Psoas muscle (tissue), 8 donors: ENCODE measurements around the gene MGAT5B. TPM values are rescaled to one million over a fixed set of nuclear protein-coding genes. Genes with fewer than 3 reads are reported as not detected.

Experiments
- ATAC-seq, 4 donors: fragments of 200-7000 bp; cut with Tn5 transposase; one replicate each; pipeline ENCODE4 v1.9.1; 2020; ENCODE audit warnings: moderate library complexity in 3 of 4, mild to moderate bottlenecking in 2 of 4
- DNase-seq, 2 donors: peaks; one replicate each; pipeline ENCODE4 v3.0.0-alpha.2; 2020
- H3K27ac ChIP-seq: fragments of 200-600 bp; one replicate; pipeline ENCODE4 v1.8.0; 2022
- H3K27me3 ChIP-seq, 3 donors: fragments of 200-600 bp in 1 of 3; one replicate each; pipeline versions ENCODE4 v1.6.1 to v1.8.0; 2013 to 2022; ENCODE audit warnings: low read length in 2 of 3, mild to moderate bottlenecking in 2 of 3, moderate library complexity in 1 of 3; ENCODE audit not compliant: insufficient read depth in 3 of 3
- H3K36me3 ChIP-seq, 2 donors: fragments of 200-600 bp in 1 of 2; one replicate each; pipeline versions ENCODE4 v1.6.1 to v1.8.0; 2013 to 2022; ENCODE audit warnings: low read depth in 1 of 2, mild to moderate bottlenecking in 1 of 2, moderate library complexity in 1 of 2; ENCODE audit not compliant: insufficient read depth in 1 of 2
- H3K4me1 ChIP-seq: fragments of 200-600 bp; one replicate; pipeline ENCODE4 v1.8.0; 2022
- H3K4me3 ChIP-seq: fragments of 200-600 bp; one replicate; pipeline ENCODE4 v1.8.0; 2022; ENCODE audit warnings: mild to moderate bottlenecking
- H3K9me3 ChIP-seq: fragments of 200-600 bp; one replicate; pipeline ENCODE4 v1.8.0; 2022
- CTCF ChIP-seq: fragments of 200-600 bp; IDR thresholded peaks from one replicate; pipeline ENCODE4 v1.8.0; 2022; ENCODE audit warnings: antibody characterized with exemption
- WGBS, 3 donors: extraction: QIAGEN DNeasy Blood & Tissue Kit; methylation state at CpG; one replicate each; pipeline versions ENCODE4 v1.1.6 to v1.1.7; 2013; 5-methylcytosine and 5-hydroxymethylcytosine counted together
- intact Hi-C, 2 donors: fragments of 100-400 bp; cut with DNase I; formaldehyde crosslinking; loops; one replicate each; pipeline versions ENCODE4 v1.11.0 to v1.14.2; 2022
- polyA plus RNA-seq, 3 donors: library from polyadenylated mRNA; stranded (reverse); fragments of 200-250 nt; gene quantifications; one replicate each; pipeline ENCODE4 v1.2.3, GENCODE V29; 2013
- total RNA-seq, 4 donors: library from RNA; stranded (reverse); fragmentation: NEBNext Ultra II Directional in 2 of 4; extraction: Animal tissue kit (Norgen Biotek cat#: 25700) in 2 of 4; gene quantifications; one replicate each; pipeline versions ENCODE4 v1.2.1 to v1.2.4, GENCODE V29; 2021 to 2023
- donor health status: healthy with polysubstance abuse.
- donor health status: DM: no; HTN: no; CAD: no; lungs with moderate emphysema.
- donor health status: Bipolar disorder and iron deficiency.
- donor health status: healthy.
- donor health status: DM: yes; HTN: yes; CAD: no.
- donor health status: DM: no; HTN: no; CAD: no.
- donor health status: DM: no; HTN: no; CAD: no.
- donor health status: DM: yes; HTN: yes; CAD: no.

The MGAT5B gene
- total and polyA plus RNA-seq, 7 donors = 0.03 to 0.34 (median 0.05) TPM; not detected in 3

DNA sequence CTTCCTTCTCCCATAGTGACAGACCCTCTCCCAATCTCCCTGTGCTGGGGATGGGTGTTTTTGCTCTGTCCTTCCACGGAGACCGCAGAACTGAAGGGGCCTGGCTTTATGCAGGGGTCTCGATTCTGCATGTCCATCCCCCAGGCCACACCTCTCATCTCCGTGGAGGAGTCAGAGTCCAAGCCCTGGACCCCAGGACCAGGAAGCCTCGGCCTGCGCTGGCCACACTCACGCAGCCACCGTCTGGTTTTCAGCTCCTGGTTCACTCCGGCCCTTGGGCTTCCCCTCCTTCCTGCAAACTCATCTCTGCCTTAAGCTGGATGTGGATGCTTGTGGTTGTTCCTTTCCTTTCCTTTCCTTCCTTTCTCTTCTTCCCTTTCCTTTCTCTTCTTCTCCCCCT, 90.8 kb downstream of the MGAT5B start:
- DNase-seq (no peak), ATAC-seq (no peak)
- Histone ChIP-seq H3K9me3 (no peaks in the 10 kb centered on the region), H3K36me3 (no peaks in the 10 kb centered on the region), H3K27ac (no peak overlapping the region), H3K4me3 (no peak overlapping the region), H3K27me3 (peaks cover 0 to 7% (median 0%) of the 10 kb centered on the region in 3 donors), H3K4me1 (peaks cover 6% of the 10 kb centered on the region)
- TF ChIP-seq CTCF = no peak
- intact Hi-C loops = no loop called here
- 82 to 86% (median 84%) methylated on average over 9 of the region's 9 CpGs for WGBS, 3 donors

GRCh38 chr17:76961869-76962268, 93.7 kb downstream of the MGAT5B start:
- TF ChIP-seq CTCF = no peak
- no peak overlapping the region for H3K4me3 ChIP-seq
- ATAC-seq (no peak), DNase-seq (no peak)
- intact Hi-C loops = no loop called here
- no peak overlapping the region for H3K27ac ChIP-seq
- WGBS, 3 donors = 82 to 87% (median 84%) methylated on average over 13 of the region's 13 CpGs
- no peaks in the 10 kb centered on the region for H3K9me3 ChIP-seq
- H3K36me3 ChIP-seq = no peaks in the 10 kb centered on the region
- H3K27me3 ChIP-seq = peaks cover 0 to 6% (median 0%) of the 10 kb centered on the region in 3 donors
- H3K4me1 ChIP-seq = peaks cover 6% of the 10 kb centered on the region

GRCh38 chr17:76962858-76963257, 94.7 kb downstream of the MGAT5B start:
- 88 to 92% (median 92%) methylated on average over 1 of the region's 1 CpG for WGBS, 3 donors
- TF ChIP-seq CTCF = no peak
- Histone ChIP-seq H3K27me3 (peaks cover 0 to 13% (median 2%) of the 10 kb centered on the region in 3 donors), H3K4me3 (no peak overlapping the region), H3K4me1 (peaks cover 4% of the 10 kb centered on the region), H3K27ac (no peak overlapping the region), H3K36me3 (no peaks in the 10 kb centered on the region), H3K9me3 (no peaks in the 10 kb centered on the region)
- intact Hi-C loops = no loop called here
- DNase-seq = no peak
- no peak for ATAC-seq

GRCh38 chr17:76966016-76966415, 97.8 kb downstream of the MGAT5B start:
- H3K9me3 ChIP-seq = no peaks in the 10 kb centered on the region
- peaks cover 0 to 43% (median 11%) of the 10 kb centered on the region in 3 donors for H3K27me3 ChIP-seq
- intact Hi-C loops = no loop called here
- DNase-seq = no peak
- TF ChIP-seq CTCF = no peak
- H3K4me3 ChIP-seq = no peak overlapping the region
- peaks cover 7% of the 10 kb centered on the region for H3K4me1 ChIP-seq
- no peaks in the 10 kb centered on the region for H3K36me3 ChIP-seq
- WGBS, 3 donors = 89 to 90% (median 89%) methylated on average over 4 of the region's 4 CpGs
- no peak for ATAC-seq
- H3K27ac ChIP-seq = no peak overlapping the region

GRCh38 chr17:76966486-76967181, 98.4 kb downstream of the MGAT5B start:
- no peak for DNase-seq
- WGBS, 3 donors = 66 to 76% (median 67%) methylated on average over 8 to 9 of the region's 9 CpGs
- intact Hi-C loops = no loop called here
- Histone ChIP-seq H3K9me3 (no peaks in the 10 kb centered on the region), H3K4me1 (peaks cover 7% of the 10 kb centered on the region), H3K27ac (no peak overlapping the region), H3K27me3 (peaks cover 0 to 49% (median 11%) of the 10 kb centered on the region in 3 donors), H3K36me3 (no peaks in the 10 kb centered on the region), H3K4me3 (no peak overlapping the region)
- ATAC-seq = no peak
- TF ChIP-seq CTCF = no peak
